Liver (tissue), 3 donors: ENCODE measurements around the gene FGD4.
A peak's percentile ranks its signal among the peaks of the same experiment; 100 is the strongest.

Source experiments
- CTCF ChIP-seq: fragments of 150-350 bp; IDR thresholded peaks from 2 replicates; pipeline ENCODE4 v1.5.1; 2017; ENCODE audit warnings: improper control_type of control experiment, low read depth, low read length; ENCODE audit not compliant: missing input control
- GABPA ChIP-seq, 2 donors: IDR thresholded peaks in 1 of 2; conservative IDR thresholded peaks in 1 of 2; 2 replicates each; pipeline ENCODE4 v1.6.1; 2016; ENCODE audit warnings: antibody characterized with exemption in 2 of 2, mild to moderate bottlenecking in 1 of 2, moderate library complexity in 1 of 2
- MAX ChIP-seq: IDR thresholded peaks from 2 replicates; pipeline ENCODE4 v1.6.1; 2016; ENCODE audit warnings: antibody characterized with exemption
- NR2F2 ChIP-seq: IDR thresholded peaks from 2 replicates; pipeline ENCODE4 v1.6.1; 2016; ENCODE audit warnings: antibody characterized with exemption
- RAD21 ChIP-seq, 2 donors: IDR thresholded peaks; 2 replicates each; pipeline ENCODE4 v1.6.1; 2016; ENCODE audit warnings: antibody characterized with exemption in 2 of 2, mild to moderate bottlenecking in 2 of 2
- REST ChIP-seq: IDR thresholded peaks from 2 replicates; pipeline ENCODE4 v1.6.1; 2016; ENCODE audit warnings: antibody characterized with exemption, mild to moderate bottlenecking
- RXRA ChIP-seq, 2 donors: IDR thresholded peaks; 2 replicates each; pipeline ENCODE4 v1.6.1; 2017 to 2018; ENCODE audit warnings: antibody characterized with exemption in 2 of 2, mild to moderate bottlenecking in 1 of 2
- SP1 ChIP-seq: IDR thresholded peaks from 2 replicates; pipeline ENCODE4 v1.6.1; 2018; ENCODE audit warnings: antibody characterized with exemption, mild to moderate bottlenecking
- TAF1 ChIP-seq: conservative IDR thresholded peaks from 2 replicates; pipeline ENCODE4 v1.6.1; 2016; ENCODE audit warnings: antibody characterized with exemption, mild to moderate bottlenecking
- YY1 ChIP-seq: IDR thresholded peaks from 2 replicates; pipeline ENCODE4 v1.6.1; 2016; ENCODE audit warnings: antibody characterized with exemption, mild to moderate bottlenecking
- ZBTB33 ChIP-seq: IDR thresholded peaks from 2 replicates; pipeline ENCODE4 v1.6.1; 2016; ENCODE audit warnings: antibody characterized with exemption
- donor health status: healthy.
- donor health status: healthy.

GRCh38 chr12:32515137-32515873 is 115.9 kb downstream of the FGD4 start:
- TF ChIP-seq CTCF (no peak), MAX (peak; percentile 30), GABPA (IDR thresholded peaks at IDR 0.05 in 1 of 2, conservative IDR thresholded peaks at IDR 0.05 in 1 of 2) (no peak), SP1 (no peak), REST (no peak), ZBTB33 (no peak), NR2F2 (no peak), RAD21 (IDR thresholded peaks at IDR 0.05) (no peak), TAF1 (no peak), YY1 (peak; percentile 39), RXRA (IDR thresholded peaks at IDR 0.05) (peak; percentile 13 to 46)
